ENCODE data around the gene SPRYD3.
"Not testable (repeated sequence)": the region's sequence is repeated elsewhere in the genome, so short reads cannot be mapped to it uniquely, and the experiment has no call there.

Gene SPRYD3

GRCh38 chr12:53033832-53034231, 45.4 kb downstream of the SPRYD3 start:
- in situ Hi-C loops (cut with MboI; ENCODE audit: low sequenced_read_pairs): not testable (repeated sequence)

GRCh38 chr12:53031616-53032015, 47.6 kb downstream of the SPRYD3 start:
- in situ Hi-C loops (cut with MboI; ENCODE audit: low sequenced_read_pairs): no loop called here

- in situ Hi-C loops (cut with MboI; ENCODE audit: low sequenced_read_pairs): not testable (repeated sequence)
Observed at GRCh38 chr12:53027014-53027413, 52.2 kb downstream of the SPRYD3 start.

GRCh38 chr12:53025250-53025649, 53.9 kb downstream of the SPRYD3 start:
- in situ Hi-C loops (cut with MboI; ENCODE audit: low sequenced_read_pairs): no loop called here

GRCh38 chr12:53014709-53015108, 64.5 kb downstream of the SPRYD3 start:
- in situ Hi-C loops (cut with MboI; ENCODE audit: low sequenced_read_pairs): no loop called here
